ENCODE results near the gene MGAT5.

MGAT5 gene

GRCh38 chr2:134377730-134378129 is 123.9 kb downstream of the MGAT5 start:
- H3K27me3 ChIP-seq (ENCODE audit: low read depth, low read length), result no peaks in the 10 kb centered on the region
- no peaks in the 10 kb centered on the region for H3K79me2 ChIP-seq (ENCODE audit: low read length)
- H3K9me3 ChIP-seq (ENCODE audit: insufficient read depth, low read length), result no peaks in the 10 kb centered on the region
- H3K4me2 ChIP-seq (ENCODE audit: low read length), result no peak overlapping the region
- H3K4me3 ChIP-seq (ENCODE audit: low read length), result no peak overlapping the region
- H3K36me3 ChIP-seq (replicated peaks; ENCODE audit: low read depth, low read length), result no peaks in the 10 kb centered on the region
- no peaks in the 10 kb centered on the region for H3K4me1 ChIP-seq (ENCODE audit: low read length)
- no peak overlapping the region for H3K9ac ChIP-seq (ENCODE audit: low read length)
- H4K20me1 ChIP-seq (ENCODE audit: insufficient read depth, low read length), result no peaks in the 10 kb centered on the region
- TF ChIP-seq EZH2phosphoT487 (IDR thresholded peaks at IDR 0.05; ENCODE audit: low read depth) (no peak), CTCF (IDR thresholded peaks at IDR 0.05; ENCODE audit: low read depth, low read length) (no peak)
- H3K27ac ChIP-seq (ENCODE audit: low read length), result no peak overlapping the region
- no peak overlapping the region for H2AFZ ChIP-seq (ENCODE audit: low read depth, low read length)

- Histone ChIP-seq H3K27me3 (ENCODE audit: low read depth, low read length) (no peaks in the 10 kb centered on the region), H3K4me3 (ENCODE audit: low read length) (no peak overlapping the region), H3K9ac (ENCODE audit: low read length) (no peak overlapping the region), H3K4me2 (ENCODE audit: low read length) (no peak overlapping the region), H3K27ac (ENCODE audit: low read length) (no peak overlapping the region), H3K9me3 (ENCODE audit: insufficient read depth, low read length) (no peaks in the 10 kb centered on the region), H3K36me3 (replicated peaks; ENCODE audit: low read depth, low read length) (no peaks in the 10 kb centered on the region), H3K4me1 (ENCODE audit: low read length) (no peaks in the 10 kb centered on the region), H3K79me2 (ENCODE audit: low read length) (no peaks in the 10 kb centered on the region), H4K20me1 (ENCODE audit: insufficient read depth, low read length) (no peaks in the 10 kb centered on the region), H2AFZ (ENCODE audit: low read depth, low read length) (no peak overlapping the region)
- TF ChIP-seq EZH2phosphoT487 (IDR thresholded peaks at IDR 0.05; ENCODE audit: low read depth) (no peak), CTCF (IDR thresholded peaks at IDR 0.05; ENCODE audit: low read depth, low read length) (no peak)
Measured at GRCh38 chr2:134379293-134379692, 125.4 kb downstream of the MGAT5 start.

GRCh38 chr2:134379722-134380121 is 125.8 kb downstream of the MGAT5 start:
- H2AFZ ChIP-seq (ENCODE audit: low read depth, low read length), result no peak overlapping the region
- H3K4me1 ChIP-seq (ENCODE audit: low read length), result no peaks in the 10 kb centered on the region
- no peaks in the 10 kb centered on the region for H3K79me2 ChIP-seq (ENCODE audit: low read length)
- no peaks in the 10 kb centered on the region for H3K36me3 ChIP-seq (replicated peaks; ENCODE audit: low read depth, low read length)
- no peaks in the 10 kb centered on the region for H3K27me3 ChIP-seq (ENCODE audit: low read depth, low read length)
- H4K20me1 ChIP-seq (ENCODE audit: insufficient read depth, low read length), result no peaks in the 10 kb centered on the region
- no peak overlapping the region for H3K4me3 ChIP-seq (ENCODE audit: low read length)
- H3K4me2 ChIP-seq (ENCODE audit: low read length), result no peak overlapping the region
- TF ChIP-seq EZH2phosphoT487 (IDR thresholded peaks at IDR 0.05; ENCODE audit: low read depth) (no peak), CTCF (IDR thresholded peaks at IDR 0.05; ENCODE audit: low read depth, low read length) (no peak)
- H3K27ac ChIP-seq (ENCODE audit: low read length), result no peak overlapping the region
- no peak overlapping the region for H3K9ac ChIP-seq (ENCODE audit: low read length)
- no peaks in the 10 kb centered on the region for H3K9me3 ChIP-seq (ENCODE audit: insufficient read depth, low read length)

- no peak overlapping the region for H3K4me3 ChIP-seq (ENCODE audit: low read length)
- no peaks in the 10 kb centered on the region for H3K79me2 ChIP-seq (ENCODE audit: low read length)
- no peak overlapping the region for H3K9ac ChIP-seq (ENCODE audit: low read length)
- no peaks in the 10 kb centered on the region for H3K9me3 ChIP-seq (ENCODE audit: insufficient read depth, low read length)
- no peaks in the 10 kb centered on the region for H3K36me3 ChIP-seq (replicated peaks; ENCODE audit: low read depth, low read length)
- H3K4me2 ChIP-seq (ENCODE audit: low read length), result no peak overlapping the region
- TF ChIP-seq CTCF (IDR thresholded peaks at IDR 0.05; ENCODE audit: low read depth, low read length) (no peak), EZH2phosphoT487 (IDR thresholded peaks at IDR 0.05; ENCODE audit: low read depth) (no peak)
- no peaks in the 10 kb centered on the region for H3K27me3 ChIP-seq (ENCODE audit: low read depth, low read length)
- no peaks in the 10 kb centered on the region for H3K4me1 ChIP-seq (ENCODE audit: low read length)
- H3K27ac ChIP-seq (ENCODE audit: low read length), result no peak overlapping the region
- H2AFZ ChIP-seq (ENCODE audit: low read depth, low read length), result no peak overlapping the region
- H4K20me1 ChIP-seq (ENCODE audit: insufficient read depth, low read length), result no peaks in the 10 kb centered on the region
Measured at GRCh38 chr2:134381141-134381540, 127.3 kb downstream of the MGAT5 start.

Data from OCI-LY3 (cell line).